ENCODE data around the gene SH3BP5.

SH3BP5 gene

DNA sequence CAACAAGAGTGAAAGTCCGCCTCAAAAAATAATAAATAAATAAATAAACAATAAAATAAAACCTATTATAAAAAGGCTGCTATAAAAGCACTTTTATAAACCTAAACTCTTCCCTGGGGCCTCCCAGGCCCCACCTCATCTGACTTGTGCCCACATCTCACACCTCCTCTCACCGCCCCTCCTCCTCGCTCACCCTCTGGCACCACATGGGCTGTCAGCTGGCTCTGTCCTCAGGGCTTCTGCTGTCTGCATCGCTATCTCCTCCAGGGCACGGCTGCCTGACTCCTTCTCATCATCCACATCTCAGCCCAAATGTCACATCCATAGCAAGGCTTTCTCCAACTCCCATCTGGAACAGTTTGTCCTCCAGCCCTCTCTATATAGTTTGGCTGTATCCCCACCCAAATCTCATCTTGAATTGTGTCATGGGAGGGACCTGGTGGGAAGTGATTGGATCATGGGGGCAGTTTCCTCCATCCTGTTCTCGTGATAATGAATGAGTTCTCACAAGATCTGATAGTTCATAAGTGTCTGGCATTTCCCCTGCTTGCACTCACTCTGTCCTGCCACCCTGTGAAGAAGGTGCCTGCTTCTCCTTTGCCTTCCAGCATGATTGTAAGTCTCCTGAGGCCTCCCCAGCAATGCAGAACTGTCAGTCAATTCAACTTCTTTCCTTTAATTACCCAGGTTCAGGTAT lies 8.8 kb upstream of the SH3BP5 start:
- no peak for DNase-seq (ENCODE audit: low spot score)
- TF ChIP-seq, protein P1, sequence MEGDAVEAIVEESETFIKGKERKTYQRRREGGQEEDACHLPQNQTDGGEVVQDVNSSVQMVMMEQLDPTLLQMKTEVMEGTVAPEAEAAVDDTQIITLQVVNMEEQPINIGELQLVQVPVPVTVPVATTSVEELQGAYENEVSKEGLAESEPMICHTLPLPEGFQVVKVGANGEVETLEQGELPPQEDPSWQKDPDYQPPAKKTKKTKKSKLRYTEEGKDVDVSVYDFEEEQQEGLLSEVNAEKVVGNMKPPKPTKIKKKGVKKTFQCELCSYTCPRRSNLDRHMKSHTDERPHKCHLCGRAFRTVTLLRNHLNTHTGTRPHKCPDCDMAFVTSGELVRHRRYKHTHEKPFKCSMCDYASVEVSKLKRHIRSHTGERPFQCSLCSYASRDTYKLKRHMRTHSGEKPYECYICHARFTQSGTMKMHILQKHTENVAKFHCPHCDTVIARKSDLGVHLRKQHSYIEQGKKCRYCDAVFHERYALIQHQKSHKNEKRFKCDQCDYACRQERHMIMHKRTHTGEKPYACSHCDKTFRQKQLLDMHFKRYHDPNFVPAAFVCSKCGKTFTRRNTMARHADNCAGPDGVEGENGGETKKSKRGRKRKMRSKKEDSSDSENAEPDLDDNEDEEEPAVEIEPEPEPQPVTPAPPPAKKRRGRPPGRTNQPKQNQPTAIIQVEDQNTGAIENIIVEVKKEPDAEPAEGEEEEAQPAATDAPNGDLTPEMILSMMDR (IDR thresholded peaks at IDR 0.05; ENCODE audit: borderline replicate concordance, control extremely low read depth, extremely low read depth, insufficient read depth, missing control alignments): no peak
- in situ Hi-C loops (cut with MboI; ENCODE audit: low sequenced_read_pairs, unreplicated experiment): no loop called here

DNA sequence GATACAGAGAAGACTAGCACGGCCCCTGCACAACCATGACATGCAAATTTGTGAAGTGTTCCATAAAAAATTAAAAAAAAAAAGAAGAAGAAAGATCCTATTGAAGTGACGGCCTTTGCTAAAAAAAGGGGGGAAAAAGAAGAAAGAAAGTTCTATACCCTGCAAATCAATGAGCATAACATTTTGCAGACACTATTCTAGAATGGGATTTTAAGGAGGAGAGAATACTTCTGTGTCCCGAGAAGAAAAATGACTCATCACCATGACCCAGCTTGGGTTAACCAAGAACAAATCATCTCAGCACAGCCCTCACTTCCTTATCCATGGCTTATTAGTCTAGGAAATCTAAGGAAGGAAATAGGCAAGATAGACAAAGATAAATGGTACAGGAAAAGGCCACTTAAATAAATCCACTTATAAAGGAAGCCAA lies 7.4 kb upstream of the SH3BP5 start:
- in situ Hi-C loops (cut with MboI; ENCODE audit: low sequenced_read_pairs, unreplicated experiment): no loop called here
- no peak for DNase-seq (ENCODE audit: low spot score)
- TF ChIP-seq, protein P1 (IDR thresholded peaks at IDR 0.05; ENCODE audit: borderline replicate concordance, control extremely low read depth, extremely low read depth, insufficient read depth, missing control alignments): no peak

DNA sequence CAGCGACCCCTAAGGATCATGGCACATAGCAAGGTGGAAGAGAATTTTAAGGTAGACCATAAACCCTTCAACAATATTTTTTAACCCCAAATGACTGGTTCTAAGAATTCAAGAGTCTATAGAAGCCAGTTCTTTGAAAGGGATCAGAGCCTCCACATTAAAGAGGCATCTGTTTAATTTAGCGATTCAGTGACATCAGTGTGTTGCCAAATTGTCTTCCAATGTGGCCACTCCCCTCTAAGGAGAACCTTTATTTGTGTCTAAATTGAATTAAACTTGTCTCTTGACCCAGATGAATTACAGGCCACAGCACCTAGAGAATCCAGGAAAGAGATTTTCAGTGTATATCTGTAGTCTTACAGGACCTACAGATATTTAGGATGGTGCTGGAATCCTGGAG lies 6.6 kb upstream of the SH3BP5 start:
- TF ChIP-seq, protein P1 (IDR thresholded peaks at IDR 0.05; ENCODE audit: borderline replicate concordance, control extremely low read depth, extremely low read depth, insufficient read depth, missing control alignments): no peak
- in situ Hi-C loops (cut with MboI; ENCODE audit: low sequenced_read_pairs, unreplicated experiment): no loop called here
- no peak for DNase-seq (ENCODE audit: low spot score)

DNA sequence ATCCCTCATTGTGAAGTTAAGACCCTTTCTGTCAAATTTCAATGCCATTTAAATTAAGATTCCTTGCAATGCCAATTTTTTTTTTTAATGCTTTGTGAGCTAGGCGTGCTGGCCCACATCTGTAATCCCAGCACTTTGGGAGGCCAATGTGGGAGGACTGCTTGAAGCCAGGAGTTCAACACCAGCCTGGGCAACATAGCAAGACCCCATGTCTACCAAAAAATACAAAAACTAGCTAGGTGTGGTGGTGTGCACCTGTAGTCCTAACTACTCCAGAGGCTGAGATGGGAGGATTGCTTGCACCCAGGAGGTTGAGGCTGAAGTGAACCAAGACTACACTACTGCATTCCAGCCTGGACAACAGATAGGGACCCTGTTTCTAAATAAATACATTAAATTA lies 5.6 kb upstream of the SH3BP5 start:
- TF ChIP-seq, protein P1 (IDR thresholded peaks at IDR 0.05; ENCODE audit: borderline replicate concordance, control extremely low read depth, extremely low read depth, insufficient read depth, missing control alignments): no peak
- no peak for DNase-seq (ENCODE audit: low spot score)
- in situ Hi-C loops (cut with MboI; ENCODE audit: low sequenced_read_pairs, unreplicated experiment): no loop called here

DNA sequence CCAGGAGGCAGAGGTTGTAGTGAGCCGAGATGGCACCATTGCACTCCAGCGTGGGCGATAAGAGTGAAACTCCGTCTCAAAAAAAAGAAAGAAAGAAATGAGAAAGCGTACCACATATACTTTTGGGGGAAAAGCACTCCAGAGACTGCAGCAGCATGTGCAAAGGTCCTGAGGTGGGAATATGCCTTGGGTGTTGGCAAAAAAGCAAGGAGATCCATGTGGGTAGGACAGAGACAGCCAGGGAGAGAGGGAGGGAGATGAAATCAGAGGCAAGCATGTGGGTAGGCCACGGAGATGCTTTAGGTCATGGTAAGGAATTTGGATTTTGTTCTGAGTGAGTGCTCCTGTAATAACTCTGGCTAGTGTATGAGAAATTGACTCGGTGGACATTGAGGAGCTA lies 3.7 kb upstream of the SH3BP5 start:
- TF ChIP-seq, protein P1 (IDR thresholded peaks at IDR 0.05; ENCODE audit: borderline replicate concordance, control extremely low read depth, extremely low read depth, insufficient read depth, missing control alignments): no peak
- in situ Hi-C loops (cut with MboI; ENCODE audit: low sequenced_read_pairs, unreplicated experiment): no loop called here
- DNase-seq (ENCODE audit: low spot score): no peak

DNA sequence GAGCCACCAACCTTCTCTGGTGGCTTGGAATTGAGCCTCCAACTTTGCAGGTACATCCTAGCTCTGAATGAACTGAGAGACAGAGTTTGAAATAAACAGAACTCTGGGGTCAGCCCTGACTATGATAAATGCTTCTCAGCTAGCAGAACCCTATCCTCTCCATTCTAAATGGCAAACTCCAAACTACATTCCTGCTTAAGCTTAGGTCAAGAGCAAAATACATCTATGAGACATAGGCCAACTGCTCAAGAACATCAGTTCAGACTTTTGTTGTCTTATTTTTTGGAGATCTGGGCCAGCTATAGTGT lies 1.5 kb upstream of the SH3BP5 start:
- TF ChIP-seq, protein P1 (IDR thresholded peaks at IDR 0.05; ENCODE audit: borderline replicate concordance, control extremely low read depth, extremely low read depth, insufficient read depth, missing control alignments): no peak
- in situ Hi-C loops (cut with MboI; ENCODE audit: low sequenced_read_pairs, unreplicated experiment): no loop called here
- DNase-seq (ENCODE audit: low spot score): no peak
